Measurements from ENCODE around the gene FOXL3.

The FOXL3 gene

DNA sequence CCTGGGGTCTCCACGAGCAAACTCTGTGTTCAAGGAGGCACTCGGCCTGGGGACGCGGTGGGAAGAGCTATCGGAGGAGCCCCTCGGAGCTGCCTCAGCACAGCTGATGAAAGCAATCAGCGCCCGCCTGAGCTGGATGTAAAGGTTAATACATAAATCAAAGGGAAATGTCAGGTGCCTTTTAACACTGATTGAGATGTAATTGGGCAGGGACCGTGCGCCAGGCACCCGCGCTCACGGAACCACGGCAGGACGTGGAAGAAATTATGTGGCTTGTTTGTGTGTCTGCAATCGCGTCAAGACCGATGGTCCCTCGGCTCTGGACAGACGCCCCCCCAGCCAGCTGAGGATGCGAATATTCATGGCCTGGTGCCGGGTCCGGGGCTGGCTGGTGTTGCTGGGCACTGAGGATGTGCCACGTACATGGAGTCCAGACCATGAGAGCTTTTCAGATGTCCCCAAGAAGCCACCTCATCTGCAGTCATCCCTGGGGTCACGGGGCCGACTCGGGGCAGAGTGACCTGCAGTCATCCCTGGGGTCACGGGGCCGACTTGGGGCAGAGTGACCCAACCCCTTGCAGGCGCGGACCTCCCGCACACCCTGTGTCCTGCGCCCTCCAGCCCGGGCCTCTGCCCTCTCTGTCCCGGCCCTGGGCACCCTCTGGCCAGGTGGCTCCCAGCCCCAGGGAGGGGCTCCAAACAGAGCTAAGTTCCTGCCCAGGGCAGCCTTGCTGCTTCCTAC lies 15.6 kb downstream of the FOXL3 start:
- H3K4me1 ChIP-seq (ENCODE audit: control insufficient read depth, insufficient read depth, low read length, poor library complexity, severe bottlenecking): no peaks in the 10 kb centered on the region
- no peaks in the 10 kb centered on the region for H3K36me3 ChIP-seq (ENCODE audit: control insufficient read depth, insufficient read depth, low read length)
- H3K4me3 ChIP-seq (ENCODE audit: extremely low read depth, insufficient read depth, low read length, poor library complexity, severe bottlenecking): no peak overlapping the region
- H3K9me3 ChIP-seq (ENCODE audit: control insufficient read depth, low read length): peaks cover 3% of the 10 kb centered on the region
- WGBS, 2 experiments (ENCODE audit: insufficient coverage in 2 of 2): 92 to 96% methylated on average over 28 to 35 of the region's 35 CpGs
- H3K27ac ChIP-seq (ENCODE audit: low read depth, low read length, severe bottlenecking): no peak overlapping the region

DNA sequence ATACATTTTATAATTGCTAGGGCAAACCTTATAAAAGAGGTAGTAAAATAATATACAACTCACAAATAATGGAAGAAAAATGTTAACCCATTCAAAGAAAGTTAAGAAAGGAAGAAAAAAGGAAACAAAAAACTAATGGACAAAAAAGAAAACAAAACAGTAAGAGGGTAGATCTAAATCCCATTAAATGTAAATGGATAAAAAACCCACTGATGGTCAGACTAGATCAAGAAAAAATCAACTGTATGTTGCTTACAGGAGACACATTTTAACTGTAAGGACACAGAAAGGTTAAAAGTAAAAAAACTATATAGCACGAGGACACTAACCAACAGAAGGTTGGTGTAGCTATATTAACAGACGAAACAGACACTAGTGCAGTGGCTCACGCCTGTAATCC lies 18.0 kb downstream of the FOXL3 start:
- H3K4me1 ChIP-seq (ENCODE audit: control insufficient read depth, insufficient read depth, low read length, poor library complexity, severe bottlenecking): no peaks in the 10 kb centered on the region
- no peak overlapping the region for H3K4me3 ChIP-seq (ENCODE audit: extremely low read depth, insufficient read depth, low read length, poor library complexity, severe bottlenecking)
- H3K27ac ChIP-seq (ENCODE audit: low read depth, low read length, severe bottlenecking): no peak overlapping the region
- peaks cover 3% of the 10 kb centered on the region for H3K9me3 ChIP-seq (ENCODE audit: control insufficient read depth, low read length)
- no peaks in the 10 kb centered on the region for H3K36me3 ChIP-seq (ENCODE audit: control insufficient read depth, insufficient read depth, low read length)
- WGBS, 2 experiments (ENCODE audit: insufficient coverage in 2 of 2): 50% methylated on average over 2 of the region's 3 CpGs; no CpG with 5 or more reads in 1 of the 2 experiments

DNA sequence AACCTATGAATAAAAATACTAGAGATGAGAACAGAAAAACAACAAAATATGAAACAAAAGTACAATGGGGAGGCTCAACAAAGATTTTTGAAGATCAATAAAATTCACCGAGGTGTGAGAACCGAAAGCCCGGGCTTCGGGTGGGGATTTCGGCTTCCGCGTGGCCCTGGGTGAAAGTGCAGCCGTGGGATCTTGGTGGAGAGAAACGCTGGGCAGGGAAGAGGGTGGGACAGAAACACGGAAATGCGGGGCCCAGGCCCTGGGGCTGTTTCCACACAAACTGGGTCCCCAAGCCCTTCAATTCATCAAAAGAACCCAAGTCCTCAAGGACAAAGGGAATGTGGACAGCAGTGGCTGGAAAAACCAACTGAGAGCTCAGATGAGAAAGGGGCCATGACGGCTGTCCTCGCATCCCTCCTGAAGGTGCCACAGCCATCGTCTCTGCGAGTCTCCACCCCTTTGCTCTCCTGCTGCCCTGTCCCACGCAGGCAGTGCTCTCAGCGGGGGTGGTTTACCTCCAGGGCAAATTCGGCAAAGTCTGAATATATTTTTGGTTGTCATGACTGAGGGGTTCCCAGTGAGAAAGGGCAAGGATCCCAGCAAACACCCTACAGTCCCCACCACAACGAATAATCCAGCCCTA lies 19.7 kb downstream of the FOXL3 start:
- no peak overlapping the region for H3K4me3 ChIP-seq (ENCODE audit: extremely low read depth, insufficient read depth, low read length, poor library complexity, severe bottlenecking)
- H3K27ac ChIP-seq (ENCODE audit: low read depth, low read length, severe bottlenecking): no peak overlapping the region
- WGBS, 2 experiments (ENCODE audit: insufficient coverage in 2 of 2): 95 to 96% methylated on average over 10 to 11 of the region's 19 CpGs
- H3K4me1 ChIP-seq (ENCODE audit: control insufficient read depth, insufficient read depth, low read length, poor library complexity, severe bottlenecking): no peaks in the 10 kb centered on the region
- peaks cover 3% of the 10 kb centered on the region for H3K9me3 ChIP-seq (ENCODE audit: control insufficient read depth, low read length)
- no peaks in the 10 kb centered on the region for H3K36me3 ChIP-seq (ENCODE audit: control insufficient read depth, insufficient read depth, low read length)

DNA sequence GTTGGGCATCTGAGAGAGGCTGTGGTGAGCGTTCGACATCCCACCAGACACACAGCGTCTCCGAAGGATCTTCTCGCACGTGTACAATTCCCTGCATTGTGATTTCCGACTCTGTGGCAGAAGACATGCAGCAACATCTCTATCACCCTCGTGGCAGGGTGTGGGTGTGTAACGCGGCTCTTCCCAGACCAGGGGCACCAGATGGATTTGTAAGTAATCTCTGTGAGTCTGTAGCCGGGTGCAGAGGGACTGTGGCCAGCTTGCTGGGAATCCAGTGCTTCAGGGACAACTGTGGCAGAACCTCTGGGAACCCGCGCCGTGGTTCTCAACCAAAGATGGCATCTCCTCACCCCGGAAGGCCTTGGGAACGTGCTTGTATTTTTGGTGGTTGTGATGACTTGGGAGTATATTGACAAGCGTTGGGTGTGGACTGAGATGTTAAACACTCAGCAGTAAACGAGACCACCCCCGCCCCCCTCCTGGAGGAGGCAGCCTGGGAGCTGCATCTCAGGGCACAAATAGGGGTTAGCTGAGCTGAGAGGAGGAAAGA lies 21.2 kb downstream of the FOXL3 start:
- Histone ChIP-seq H3K36me3 (ENCODE audit: control insufficient read depth, insufficient read depth, low read length) (no peaks in the 10 kb centered on the region), H3K27ac (ENCODE audit: low read depth, low read length, severe bottlenecking) (no peak overlapping the region), H3K4me3 (ENCODE audit: extremely low read depth, insufficient read depth, low read length, poor library complexity, severe bottlenecking) (no peak overlapping the region), H3K4me1 (ENCODE audit: control insufficient read depth, insufficient read depth, low read length, poor library complexity, severe bottlenecking) (no peaks in the 10 kb centered on the region), H3K9me3 (ENCODE audit: control insufficient read depth, low read length) (peaks cover 3% of the 10 kb centered on the region)
- 89 to 91% methylated on average over 13 to 18 of the region's 19 CpGs for WGBS, 2 experiments (ENCODE audit: insufficient coverage in 2 of 2)

DNA sequence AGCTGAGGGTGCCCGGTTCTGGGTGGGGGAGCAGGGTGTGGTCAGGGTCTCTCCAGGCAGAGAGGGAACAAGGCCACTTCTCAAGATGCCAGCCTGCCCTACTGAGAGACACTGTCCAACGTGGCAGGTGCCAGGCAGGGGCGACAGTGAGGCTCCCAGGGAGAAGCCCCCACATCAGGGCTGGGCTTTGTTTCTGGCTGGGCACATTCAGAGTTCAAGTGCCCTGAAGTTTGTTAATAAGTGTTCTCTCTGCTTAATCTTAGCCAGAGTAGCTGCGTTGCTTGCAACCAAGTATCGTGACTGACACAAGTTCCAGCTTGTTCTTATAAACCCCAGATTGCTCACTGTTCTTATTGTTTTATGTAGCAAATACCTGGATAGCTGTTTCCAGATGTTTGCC lies 21.8 kb downstream of the FOXL3 start:
- no peak overlapping the region for H3K4me3 ChIP-seq (ENCODE audit: extremely low read depth, insufficient read depth, low read length, poor library complexity, severe bottlenecking)
- no peak overlapping the region for H3K27ac ChIP-seq (ENCODE audit: low read depth, low read length, severe bottlenecking)
- 75 to 83% methylated on average over 2 to 5 of the region's 5 CpGs for WGBS, 2 experiments (ENCODE audit: insufficient coverage in 2 of 2)
- H3K9me3 ChIP-seq (ENCODE audit: control insufficient read depth, low read length): peaks cover 3% of the 10 kb centered on the region
- H3K36me3 ChIP-seq (ENCODE audit: control insufficient read depth, insufficient read depth, low read length): no peaks in the 10 kb centered on the region
- no peaks in the 10 kb centered on the region for H3K4me1 ChIP-seq (ENCODE audit: control insufficient read depth, insufficient read depth, low read length, poor library complexity, severe bottlenecking)

DNA sequence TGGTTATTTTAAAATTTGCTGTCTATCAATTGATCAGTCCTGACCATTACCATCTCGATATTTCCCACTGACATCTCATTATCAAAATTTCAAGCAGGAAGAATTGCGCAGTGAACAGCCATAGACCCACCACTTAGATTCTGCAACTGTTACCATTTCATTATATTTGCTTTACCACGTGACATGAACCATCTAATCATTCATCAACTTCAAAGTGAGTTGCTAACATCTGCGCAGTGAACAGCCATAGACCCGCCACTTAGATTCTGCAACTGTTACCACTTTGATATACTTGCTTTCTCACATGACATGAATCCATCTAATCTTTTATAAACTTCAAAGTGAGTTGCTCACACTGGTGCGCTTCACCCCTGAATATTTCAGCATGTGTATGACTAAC lies 22.5 kb downstream of the FOXL3 start:
- Histone ChIP-seq H3K4me1 (ENCODE audit: control insufficient read depth, insufficient read depth, low read length, poor library complexity, severe bottlenecking) (no peaks in the 10 kb centered on the region), H3K4me3 (ENCODE audit: extremely low read depth, insufficient read depth, low read length, poor library complexity, severe bottlenecking) (no peak overlapping the region), H3K36me3 (ENCODE audit: control insufficient read depth, insufficient read depth, low read length) (no peaks in the 10 kb centered on the region), H3K27ac (ENCODE audit: low read depth, low read length, severe bottlenecking) (no peak overlapping the region), H3K9me3 (ENCODE audit: control insufficient read depth, low read length) (peaks cover 2% of the 10 kb centered on the region)
- WGBS, 2 experiments (ENCODE audit: insufficient coverage in 2 of 2): 84 to 94% methylated on average over 6 of the region's 6 CpGs

DNA sequence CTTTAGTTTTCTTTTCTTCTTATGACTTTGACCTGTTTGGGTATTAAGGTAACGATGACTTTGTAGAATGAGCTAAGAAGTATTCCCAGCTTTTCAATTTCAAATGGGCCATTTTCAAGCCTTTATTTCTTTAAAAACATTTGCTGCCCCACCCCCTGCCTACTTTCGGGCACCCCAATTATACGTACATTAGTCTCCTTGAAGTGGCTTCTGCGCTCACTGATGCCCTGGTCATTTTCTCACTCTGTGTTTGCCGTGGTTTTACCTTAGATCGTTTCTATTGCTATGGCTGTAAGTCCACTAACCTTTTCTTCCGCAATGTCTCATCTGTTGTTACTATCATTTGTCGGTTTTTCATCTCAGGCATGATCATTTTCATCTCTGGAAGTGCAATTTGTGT lies 24.9 kb downstream of the FOXL3 start:
- Histone ChIP-seq H3K4me1 (ENCODE audit: control insufficient read depth, insufficient read depth, low read length, poor library complexity, severe bottlenecking) (no peaks in the 10 kb centered on the region), H3K36me3 (ENCODE audit: control insufficient read depth, insufficient read depth, low read length) (no peaks in the 10 kb centered on the region), H3K27ac (ENCODE audit: low read depth, low read length, severe bottlenecking) (no peak overlapping the region), H3K9me3 (ENCODE audit: control insufficient read depth, low read length) (no peaks in the 10 kb centered on the region), H3K4me3 (ENCODE audit: extremely low read depth, insufficient read depth, low read length, poor library complexity, severe bottlenecking) (no peak overlapping the region)
- WGBS, 2 experiments (ENCODE audit: insufficient coverage in 2 of 2): 85 to 89% methylated on average over 5 of the region's 8 CpGs

DNA sequence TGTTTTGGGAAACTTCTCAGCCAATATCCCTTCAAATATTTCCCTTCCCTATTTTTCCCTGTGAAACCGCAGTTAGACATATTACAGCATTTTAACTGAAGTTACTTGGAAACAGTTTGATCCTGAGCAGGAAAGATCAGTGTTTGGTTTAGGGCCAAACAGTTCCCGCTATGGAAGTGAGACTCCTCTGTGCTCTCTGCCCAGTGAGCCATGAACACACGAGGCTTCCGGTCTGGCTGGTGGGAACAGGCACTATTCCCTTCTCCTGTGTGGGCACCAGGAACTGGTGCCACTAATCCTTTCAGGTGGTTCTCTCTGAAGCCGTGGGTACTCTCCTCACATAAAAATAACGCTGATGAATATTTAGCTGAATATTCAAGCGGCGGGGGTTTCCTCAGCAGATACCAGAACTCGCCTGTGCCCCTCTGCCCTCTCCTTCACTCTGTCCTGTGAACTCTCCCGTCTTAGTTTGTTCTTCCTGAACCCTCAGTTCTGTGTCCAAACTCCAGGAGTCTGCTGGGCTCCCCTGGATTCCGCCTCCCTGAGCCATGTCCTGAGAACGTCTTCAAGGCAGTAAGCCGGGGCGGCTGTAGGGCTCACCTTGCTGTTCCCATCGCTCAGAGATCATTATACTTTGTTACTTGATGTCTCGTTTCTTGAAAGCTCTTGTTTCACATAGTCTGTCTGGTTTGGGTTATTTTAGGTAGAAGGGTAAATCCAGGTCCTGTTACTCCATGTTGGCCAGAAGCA lies 25.7 kb downstream of the FOXL3 start:
- Histone ChIP-seq H3K27ac (ENCODE audit: low read depth, low read length, severe bottlenecking) (no peak overlapping the region), H3K4me3 (ENCODE audit: extremely low read depth, insufficient read depth, low read length, poor library complexity, severe bottlenecking) (no peak overlapping the region), H3K9me3 (ENCODE audit: control insufficient read depth, low read length) (no peaks in the 10 kb centered on the region), H3K4me1 (ENCODE audit: control insufficient read depth, insufficient read depth, low read length, poor library complexity, severe bottlenecking) (no peaks in the 10 kb centered on the region), H3K36me3 (ENCODE audit: control insufficient read depth, insufficient read depth, low read length) (no peaks in the 10 kb centered on the region)
- 87 to 90% methylated on average over 13 to 15 of the region's 16 CpGs for WGBS, 2 experiments (ENCODE audit: insufficient coverage in 2 of 2)

DNA sequence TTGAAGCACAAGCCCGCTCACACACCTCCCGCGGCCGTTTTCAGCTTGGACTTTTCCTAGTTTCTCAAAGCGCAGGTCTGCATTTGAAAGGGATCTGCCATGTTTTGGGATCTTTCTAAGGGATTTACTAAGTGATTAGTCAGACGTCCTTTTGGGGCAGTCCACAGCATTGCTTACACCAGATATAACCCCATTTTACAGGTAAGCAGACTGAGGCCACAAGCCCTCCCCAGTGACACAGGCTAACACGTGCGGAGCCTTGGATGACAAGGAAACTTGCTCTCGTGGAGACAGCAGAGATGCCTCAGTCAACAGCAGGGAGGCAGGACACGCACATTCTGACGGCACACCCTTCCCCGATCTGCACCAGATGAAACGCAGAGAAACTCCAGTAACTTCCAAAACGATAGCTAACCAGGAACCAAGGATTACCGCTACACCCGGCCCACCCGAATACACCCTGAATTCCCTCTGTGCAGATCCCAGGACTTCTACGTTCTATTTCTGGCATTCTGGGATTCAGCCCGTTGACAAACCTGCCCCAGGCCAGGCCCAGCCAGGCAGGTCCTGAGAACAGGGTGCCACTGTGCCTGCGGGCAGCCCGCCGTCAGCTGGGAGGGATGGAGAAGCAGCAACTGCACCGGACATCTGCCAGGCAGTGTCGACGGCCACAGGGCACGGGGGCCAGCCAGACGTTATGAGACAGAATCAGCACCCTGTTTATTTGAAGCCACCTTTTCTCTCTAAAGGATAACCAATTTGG lies 27.9 kb downstream of the FOXL3 start:
- Histone ChIP-seq H3K9me3 (ENCODE audit: control insufficient read depth, low read length) (no peaks in the 10 kb centered on the region), H3K4me1 (ENCODE audit: control insufficient read depth, insufficient read depth, low read length, poor library complexity, severe bottlenecking) (no peaks in the 10 kb centered on the region), H3K27ac (ENCODE audit: low read depth, low read length, severe bottlenecking) (no peak overlapping the region), H3K4me3 (ENCODE audit: extremely low read depth, insufficient read depth, low read length, poor library complexity, severe bottlenecking) (no peak overlapping the region), H3K36me3 (ENCODE audit: control insufficient read depth, insufficient read depth, low read length) (no peaks in the 10 kb centered on the region)
- 89 to 96% methylated on average over 12 to 24 of the region's 27 CpGs for WGBS, 2 experiments (ENCODE audit: insufficient coverage in 2 of 2)

DNA sequence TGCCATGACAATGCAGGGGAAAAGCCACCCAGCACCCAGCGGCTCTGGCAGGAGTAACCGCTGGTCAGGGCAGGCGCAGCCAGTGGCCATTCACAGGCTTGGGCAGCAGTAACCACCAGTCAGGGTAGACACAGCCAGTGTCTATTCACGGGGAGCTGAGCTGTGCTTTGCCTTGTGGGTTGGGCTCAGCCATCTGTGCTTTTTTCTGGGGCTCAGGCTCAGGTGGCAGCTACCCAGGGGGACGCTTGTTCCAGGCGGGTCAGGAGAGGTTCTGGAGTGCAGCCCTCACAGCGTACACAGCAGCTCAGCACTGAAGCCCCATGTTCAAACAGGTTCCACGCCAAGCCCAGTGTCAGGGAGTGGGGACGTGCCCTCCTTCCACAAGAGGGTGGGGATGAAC lies 28.5 kb downstream of the FOXL3 start:
- Histone ChIP-seq H3K9me3 (ENCODE audit: control insufficient read depth, low read length) (no peaks in the 10 kb centered on the region), H3K4me3 (ENCODE audit: extremely low read depth, insufficient read depth, low read length, poor library complexity, severe bottlenecking) (no peak overlapping the region), H3K27ac (ENCODE audit: low read depth, low read length, severe bottlenecking) (no peak overlapping the region), H3K4me1 (ENCODE audit: control insufficient read depth, insufficient read depth, low read length, poor library complexity, severe bottlenecking) (no peaks in the 10 kb centered on the region), H3K36me3 (ENCODE audit: control insufficient read depth, insufficient read depth, low read length) (no peaks in the 10 kb centered on the region)
- 73 to 75% methylated on average over 8 of the region's 9 CpGs for WGBS, 2 experiments (ENCODE audit: insufficient coverage in 2 of 2)

Measured in mesodermal cell (in vitro differentiated cells).